NCI-H345 treated with DMSO at 0.1 percent for 48 hours (cell line): ENCODE measurements around the gene ATP6V1B1.

Source experiments
- DNase-seq: peaks from one replicate; lab custom pipeline; 2025; ENCODE audit not compliant: unreplicated experiment; lab: John Stamatoyannopoulos, UW

Gene ATP6V1B1

DNA sequence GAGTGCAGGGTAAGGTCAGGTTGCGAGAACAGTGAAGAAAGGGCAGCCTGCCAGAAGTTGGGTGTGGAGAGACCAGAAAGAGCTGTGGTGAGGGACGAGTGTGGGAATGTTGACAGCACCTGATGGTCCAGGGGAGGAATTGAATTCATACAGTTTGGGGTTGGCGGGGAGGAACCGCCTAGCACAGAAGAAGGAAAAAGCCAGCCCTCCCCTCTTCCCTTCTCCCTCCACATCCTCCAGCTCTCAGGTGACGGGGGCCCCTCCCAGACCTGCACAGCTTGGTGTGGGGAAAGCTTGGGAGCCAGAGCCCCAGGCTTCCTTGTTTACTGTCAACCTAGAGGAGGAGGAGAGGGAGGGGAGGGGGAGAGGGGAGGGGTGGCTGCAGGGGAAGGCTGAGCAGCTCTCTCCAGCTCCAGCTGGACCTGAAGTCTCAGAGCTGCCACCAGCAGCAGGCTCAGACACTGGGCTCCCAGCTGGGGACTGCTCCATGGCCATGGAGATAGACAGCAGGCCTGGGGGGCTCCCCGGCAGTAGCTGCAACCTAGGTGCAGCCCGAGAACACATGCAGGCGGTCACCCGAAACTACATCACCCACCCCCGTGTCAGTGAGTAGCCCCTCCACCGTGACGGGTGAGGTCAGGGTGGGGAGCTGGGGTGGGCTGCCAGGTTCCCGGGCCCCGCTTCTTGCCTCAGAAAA, at the start of gene ATP6V1B1:
ATP6V1B1 (plus strand) TSS at position 433 of the 697 bp plus-strand sequence; CDS start at position 488, 55 bp downstream.
- DNase-seq: peak; percentile 22

DNA sequence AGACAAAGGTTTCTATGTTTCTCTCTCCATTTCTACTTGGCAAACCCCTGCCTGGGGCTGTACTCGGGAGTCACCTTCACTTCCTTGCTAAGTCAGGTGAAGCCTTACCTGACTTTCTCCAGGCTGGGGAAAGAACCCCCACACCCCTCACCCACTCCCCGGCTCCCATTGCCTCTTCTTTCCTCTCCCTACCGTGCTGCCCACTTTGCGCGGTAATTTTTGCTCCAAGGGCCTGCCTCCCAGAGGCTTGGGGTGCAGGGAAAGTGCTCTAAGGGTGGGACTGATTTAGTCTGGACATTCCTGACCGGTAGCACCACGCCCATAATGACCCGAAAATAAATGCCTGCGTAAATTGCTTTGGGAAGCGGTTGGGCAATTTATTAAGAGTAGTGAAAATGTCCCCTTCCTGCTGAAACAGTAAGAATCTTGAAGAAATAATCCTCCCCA, 49.1 kb upstream of the ATP6V1B1 start:
- no peak for DNase-seq

DNA sequence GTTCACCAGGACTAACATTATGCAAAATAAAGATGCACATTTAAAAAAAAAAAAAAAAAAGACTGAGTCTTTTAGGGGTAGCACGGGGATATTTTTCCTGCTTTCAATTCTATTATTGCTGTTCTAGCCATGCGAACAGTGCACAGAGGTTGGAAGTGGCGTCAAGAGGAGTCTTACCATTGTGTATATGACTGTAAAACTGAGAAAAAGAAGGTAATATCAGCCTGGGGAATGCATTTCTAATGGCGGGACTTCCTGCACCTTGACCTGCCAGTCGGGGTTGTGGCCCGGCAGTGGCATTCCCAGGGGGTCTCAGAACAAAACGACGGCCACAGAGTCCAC, 48.5 kb upstream of the ATP6V1B1 start:
- no peak for DNase-seq

DNA sequence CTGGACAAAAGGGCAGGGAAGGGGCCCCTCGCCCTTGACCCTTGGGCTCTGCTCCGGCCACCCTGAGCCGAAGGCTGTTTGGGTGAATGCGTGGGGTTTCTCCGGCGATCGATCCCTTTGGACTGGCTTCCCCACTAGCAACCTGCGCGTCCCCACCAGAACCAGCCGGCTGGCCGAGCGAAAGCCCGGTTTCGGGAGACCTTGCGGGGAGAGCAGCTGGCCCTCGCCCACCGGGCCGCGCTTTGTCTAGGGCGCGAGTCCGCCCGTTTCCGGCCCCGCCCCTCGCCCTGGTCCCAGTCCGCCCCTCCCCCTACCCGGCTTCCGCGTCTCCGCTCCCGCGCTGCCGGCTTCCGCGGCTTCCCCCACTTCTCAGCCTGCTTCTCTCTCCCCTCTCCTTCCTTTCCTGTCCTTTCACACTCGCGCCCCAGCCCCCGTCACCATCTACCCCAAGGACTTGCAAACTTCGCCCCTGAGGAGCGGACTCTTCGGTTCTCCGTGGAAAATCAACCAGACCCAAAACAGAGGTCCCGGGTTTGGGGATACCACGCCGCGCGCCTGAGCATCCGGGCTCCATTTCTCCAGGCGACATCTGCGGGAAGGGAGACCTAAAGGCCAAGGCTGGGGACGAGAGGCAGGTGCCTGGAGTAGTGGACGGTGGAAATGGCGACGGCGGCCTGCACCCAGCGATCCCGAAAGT, 48.0 kb upstream of the ATP6V1B1 start:
- no peak for DNase-seq

DNA sequence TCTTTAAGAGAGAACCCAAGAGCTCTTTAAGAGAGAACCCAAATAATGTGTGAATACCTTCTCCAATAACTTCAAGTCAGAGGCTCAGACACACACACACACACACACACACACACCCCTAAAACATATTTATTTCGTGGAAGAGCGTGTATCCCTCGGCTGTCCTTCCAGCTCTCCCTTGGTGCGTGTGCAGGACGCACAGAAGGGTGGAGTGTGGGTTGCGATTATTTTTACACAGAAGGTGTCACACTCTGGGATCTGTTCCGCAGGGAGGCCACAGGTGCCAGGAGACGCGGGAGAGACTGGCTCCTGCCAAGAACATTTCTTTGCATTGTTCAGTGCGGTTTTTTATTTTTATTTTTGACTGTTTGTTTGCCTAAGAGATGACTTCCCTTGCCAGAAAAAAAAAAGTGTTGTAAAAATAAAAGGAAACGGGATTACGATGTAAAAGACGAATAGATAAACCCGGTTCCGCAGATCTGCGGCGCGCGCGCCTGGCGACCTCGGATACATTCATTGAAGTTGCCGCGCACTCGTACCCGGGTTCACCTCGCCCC, 47.3 kb upstream of the ATP6V1B1 start:
- DNase-seq: no peak

DNA sequence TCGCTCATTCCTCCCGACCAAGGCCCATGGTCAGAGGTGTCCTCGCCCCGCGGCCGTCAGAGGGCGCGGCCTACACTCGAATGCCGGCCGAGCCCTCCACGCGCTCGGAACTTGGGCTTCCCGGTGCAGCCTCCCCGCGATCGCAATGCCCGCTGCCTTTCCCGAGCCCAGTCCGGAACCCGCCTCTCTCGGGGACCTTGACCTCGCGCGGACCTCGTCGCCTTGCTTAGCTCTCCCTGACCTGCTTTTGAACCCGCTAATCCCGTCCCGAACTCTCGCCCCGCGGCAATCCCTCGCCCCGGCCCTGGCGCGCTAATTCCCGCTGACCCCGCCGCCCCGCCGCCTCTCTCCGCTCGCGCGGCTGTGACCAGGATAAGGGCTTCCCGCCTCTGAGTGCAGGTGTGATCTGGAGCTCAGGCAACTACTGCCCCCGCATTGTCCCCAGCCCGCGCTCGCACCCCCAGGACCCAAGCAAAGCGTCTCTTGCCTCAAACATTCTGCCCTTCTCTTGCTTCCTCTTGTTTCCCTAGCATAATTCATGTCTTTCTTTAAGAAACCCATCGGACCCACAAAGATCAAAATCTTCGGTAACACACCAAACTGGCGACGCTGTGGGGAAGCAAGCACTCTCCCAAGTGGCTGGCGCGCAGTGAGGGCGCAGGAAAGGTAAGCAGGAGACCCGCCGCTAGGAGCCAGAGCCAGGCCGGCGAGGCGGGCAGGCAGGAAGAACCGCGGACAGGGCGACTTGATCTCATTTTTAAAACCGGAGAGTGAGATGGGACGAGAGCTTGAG, 46.6 kb upstream of the ATP6V1B1 start:
- no peak for DNase-seq

DNA sequence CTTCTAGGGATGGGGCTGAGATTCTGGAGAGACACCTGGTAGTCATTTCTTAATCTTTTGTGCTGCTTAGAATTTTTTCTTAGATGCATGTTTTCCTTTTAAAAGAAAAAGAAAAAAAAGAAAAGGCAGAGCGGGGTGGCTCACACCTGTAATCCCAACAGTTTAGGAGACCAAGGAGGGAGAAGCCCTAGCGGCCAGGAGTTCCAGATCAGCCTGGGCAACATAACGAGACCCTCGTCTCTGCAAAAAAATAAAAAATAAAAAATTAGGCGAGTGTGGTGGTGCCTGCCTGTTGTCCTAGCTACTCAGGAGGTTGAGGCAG, 46.0 kb upstream of the ATP6V1B1 start:
- no peak for DNase-seq

DNA sequence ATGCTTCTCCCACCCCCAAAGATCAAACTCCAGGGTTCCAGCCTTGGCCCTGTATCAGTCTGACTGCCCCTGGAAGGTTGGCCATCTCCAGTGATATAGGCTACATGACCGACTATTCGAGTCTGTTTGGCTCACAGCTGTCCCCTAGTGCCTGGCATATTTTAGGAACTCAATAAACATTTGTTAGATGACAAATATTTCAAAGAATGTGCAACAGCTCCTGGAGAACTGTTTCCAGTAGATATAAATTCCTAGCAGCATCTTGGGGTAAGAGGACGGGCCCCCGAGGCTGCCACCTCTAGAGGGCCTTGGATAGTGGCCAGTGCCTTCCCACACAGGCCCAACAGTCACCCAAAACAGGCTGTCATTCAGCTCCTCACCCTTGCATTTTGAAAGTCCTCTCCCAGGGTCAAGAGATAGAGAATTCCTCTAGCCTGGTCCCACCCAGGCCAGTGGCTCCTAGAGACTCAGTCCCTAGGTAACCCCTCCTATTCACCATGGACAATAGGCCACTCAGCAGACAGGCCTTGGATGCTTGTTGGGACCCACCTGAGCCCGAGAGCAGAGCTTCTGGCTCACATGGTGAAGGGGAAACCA, 45.1 kb upstream of the ATP6V1B1 start:
- DNase-seq: no peak

DNA sequence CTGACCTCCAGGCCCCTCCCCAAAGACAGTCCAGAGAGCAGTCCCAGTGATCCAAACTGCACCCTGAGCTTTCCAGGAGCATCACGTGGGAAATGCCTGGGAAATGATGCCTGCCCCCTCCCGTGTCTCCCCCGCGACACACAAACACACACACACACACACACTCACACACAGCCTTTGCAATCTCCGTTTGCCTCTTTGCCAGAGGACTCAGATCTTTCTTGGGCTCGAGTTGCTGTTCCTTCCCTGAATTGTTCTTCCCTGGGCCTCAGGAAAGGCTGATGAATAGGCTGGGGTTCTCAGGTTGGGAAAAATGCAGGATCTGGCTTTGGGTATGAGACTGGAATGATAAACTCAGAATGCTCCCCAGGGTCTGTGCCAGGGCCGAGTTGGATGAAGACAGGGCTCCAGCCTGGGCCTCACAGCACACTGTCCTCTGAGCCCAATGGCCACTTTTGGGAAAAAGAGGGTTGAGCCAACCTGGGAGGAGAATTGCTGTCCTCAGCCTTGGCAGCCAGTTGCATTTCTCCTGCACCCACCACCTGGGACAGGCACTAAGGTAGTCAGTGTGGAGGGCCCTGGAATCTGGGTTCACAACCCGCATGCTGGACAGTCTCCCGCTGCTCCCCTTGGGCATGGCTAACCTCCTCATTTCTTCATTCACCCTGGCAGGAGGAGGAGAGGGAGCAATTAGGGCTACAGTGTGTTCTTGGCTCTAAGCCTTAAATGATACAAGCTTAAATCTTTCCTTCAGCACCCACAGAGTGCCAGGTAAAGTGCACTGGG, 43.9 kb upstream of the ATP6V1B1 start:
- no peak for DNase-seq

DNA sequence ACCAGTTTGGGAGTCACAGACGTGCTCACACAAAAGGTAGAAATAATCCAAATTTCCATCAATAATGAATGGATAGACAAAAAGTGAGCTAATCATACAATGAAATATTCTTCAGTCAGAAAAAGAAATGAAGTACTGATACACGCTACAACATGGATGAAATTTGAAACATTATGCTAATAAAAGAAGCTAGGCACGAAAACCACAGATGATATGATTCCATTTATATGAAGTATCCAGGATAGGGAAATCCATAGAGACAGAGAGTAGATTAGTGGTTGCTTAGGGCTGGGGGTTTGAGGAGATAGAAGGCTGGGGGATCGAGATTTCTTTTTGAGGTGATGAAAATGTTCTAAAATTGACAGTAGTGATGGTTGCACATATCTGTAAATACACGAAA, 43.0 kb upstream of the ATP6V1B1 start:
- DNase-seq: no peak

DNA sequence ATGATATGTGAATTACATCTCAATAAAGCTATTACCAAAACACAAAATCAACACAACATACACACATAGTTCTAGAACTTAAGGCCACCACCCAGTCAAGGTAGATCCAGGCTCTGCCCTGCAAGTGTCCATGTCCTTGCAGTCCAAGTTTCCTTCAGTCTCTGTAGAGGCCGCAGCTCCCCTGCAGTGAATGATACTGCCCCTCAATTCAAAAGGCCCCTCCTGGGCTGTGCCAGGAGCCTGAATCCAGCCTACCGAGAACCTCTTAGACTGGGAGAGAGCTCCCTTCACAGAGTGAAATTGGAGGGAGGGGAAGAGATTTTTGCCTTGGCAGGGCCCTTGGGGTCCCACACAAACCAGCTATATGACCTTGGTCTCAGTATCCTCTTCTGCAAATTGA, 42.5 kb upstream of the ATP6V1B1 start:
- DNase-seq: no peak

DNA sequence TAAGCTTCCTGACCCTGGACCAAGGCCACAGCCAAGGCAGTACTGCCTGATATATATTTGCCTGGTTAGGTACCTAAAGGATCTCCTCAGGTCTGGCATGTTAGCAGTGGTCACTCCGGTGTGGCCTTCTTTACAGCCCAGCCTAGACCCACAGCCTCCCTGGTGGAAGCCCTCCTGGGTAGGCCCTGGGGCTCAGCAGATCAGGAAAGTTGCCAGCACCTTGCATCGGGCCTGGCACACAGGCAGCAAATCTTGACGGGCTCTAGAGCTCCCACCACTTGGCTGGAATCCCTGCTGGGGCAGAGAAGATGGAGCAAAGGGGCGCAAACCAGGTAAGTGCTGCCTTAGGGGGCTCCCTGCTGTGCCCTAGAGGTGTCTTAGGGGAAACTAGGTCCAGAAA, 40.9 kb upstream of the ATP6V1B1 start:
- no peak for DNase-seq

DNA sequence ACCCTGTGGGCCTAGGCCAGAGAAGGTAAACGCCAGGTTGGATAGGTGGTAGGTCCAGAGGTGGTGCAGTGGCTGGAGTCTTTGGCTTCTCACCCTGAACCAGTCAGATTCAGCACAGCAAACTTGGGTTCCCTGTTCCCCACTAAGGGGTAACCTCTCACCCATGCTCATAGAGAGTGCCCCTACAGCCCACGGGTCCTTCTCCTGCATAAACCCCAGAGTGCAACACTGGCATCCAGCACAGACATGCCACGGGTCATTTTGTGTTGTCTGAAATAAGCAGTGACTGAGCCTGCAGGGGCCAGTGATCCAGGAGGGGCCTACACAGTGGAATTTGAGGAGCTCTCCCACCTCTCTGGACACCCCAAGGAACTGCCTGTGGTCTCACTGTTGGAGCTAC, 40.5 kb upstream of the ATP6V1B1 start:
- DNase-seq: no peak

DNA sequence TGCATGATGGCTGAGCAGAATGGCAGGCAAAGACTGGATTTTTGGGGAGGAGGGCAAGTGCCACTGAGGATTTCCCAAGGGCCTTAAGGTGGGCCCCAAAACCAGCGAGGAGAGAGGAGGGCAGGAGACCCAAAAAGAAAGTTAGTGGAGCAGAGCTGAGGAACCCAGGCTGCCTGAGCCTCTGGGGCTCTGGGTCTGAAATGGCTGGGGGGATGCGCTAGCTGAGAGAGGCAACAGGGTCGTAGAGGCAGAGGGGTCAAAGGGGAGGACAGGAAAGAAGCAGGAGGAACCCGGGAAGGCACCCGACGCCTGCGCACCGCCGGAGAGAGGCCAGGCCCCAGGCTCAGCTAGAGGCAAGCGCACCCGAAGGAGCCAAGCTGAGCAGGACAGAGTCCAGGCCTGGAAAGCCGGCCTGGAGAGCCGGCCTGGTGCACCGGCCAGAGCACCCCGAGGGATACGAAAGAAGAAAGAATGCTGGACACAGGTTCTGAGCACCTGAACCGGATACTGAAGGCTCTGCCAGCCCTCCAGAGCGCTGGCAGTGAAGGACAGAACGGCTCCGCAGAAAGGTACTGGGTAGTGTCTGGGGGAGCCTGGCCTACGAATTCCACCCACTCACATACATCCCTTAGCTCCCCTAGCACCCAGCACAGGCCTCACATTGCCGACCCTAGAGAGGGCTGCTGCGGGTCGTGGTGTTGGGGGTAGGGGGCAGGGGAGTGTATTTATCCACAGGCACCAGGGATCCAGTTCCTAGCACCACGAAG, 39.5 kb upstream of the ATP6V1B1 start:
- DNase-seq: no peak

DNA sequence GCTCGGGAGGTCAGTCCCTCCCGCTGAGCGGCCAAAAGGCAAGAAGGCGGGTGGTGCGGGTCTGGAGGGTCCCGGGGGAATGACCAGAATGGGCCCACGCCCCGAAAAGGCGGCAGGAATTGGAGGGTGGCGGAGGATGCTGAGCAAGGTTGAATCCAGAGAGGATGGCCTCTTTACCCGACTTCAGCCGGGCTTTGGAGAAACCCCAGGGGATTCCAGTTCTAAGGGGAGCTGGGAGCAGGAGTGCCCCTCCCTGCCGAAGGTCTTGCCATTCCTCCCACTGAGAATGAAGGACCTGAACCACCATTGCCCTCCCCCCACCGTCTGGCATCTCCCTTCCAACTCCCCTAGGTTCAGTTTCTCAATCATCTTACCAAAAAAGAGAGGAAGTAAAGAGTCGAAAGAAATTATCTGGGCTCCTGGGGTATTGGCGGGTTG, 38.9 kb upstream of the ATP6V1B1 start:
- no peak for DNase-seq

DNA sequence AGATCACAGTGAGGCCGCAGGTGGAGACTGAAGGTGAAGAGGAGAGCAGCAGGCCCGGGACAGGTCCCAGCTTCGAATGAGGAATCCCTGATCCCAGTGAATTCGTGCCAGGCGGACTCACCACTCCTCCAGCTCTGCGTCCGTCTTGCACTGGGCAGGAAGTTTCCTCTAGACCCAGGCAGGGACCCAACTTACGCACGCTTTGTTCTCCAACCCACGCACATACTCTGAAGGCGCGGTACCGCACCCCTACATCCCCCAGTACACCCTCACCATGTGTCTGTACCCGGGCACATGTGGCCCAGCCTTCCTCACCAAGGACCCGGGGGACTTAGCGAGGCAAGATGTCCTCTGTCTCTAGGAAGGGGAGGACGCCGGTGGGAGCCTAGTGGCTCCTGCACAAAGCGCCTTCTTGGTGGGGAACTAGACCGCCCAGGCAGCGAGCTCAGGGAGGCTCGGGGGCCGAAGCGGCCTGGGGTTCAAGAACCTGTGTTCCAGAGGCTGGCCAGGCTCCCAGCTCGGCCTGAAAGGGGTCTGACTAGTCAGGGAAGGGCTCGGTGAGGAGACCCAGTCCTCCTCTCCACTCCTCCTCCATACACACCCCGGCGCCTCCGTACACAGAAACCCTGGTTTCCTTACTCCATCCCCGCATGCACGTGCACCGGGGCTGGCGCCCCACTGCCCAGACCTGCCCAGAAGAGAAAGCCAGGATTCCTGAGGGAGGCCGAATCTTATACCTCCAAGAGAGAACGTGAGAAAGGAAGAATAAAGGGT, 38.3 kb upstream of the ATP6V1B1 start:
- no peak for DNase-seq

DNA sequence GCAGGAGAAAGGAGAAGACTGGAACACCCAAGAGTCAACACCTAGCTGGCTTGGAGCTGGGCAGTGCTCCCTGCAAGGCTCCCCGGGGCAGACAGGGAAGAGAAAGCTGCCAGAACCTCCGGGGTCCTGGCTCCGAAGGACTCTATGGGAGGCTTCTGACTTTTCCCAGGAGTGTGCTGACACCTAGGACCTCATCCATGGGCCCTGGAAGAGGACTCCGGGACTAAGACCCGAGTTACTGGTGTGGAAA, 37.8 kb upstream of the ATP6V1B1 start:
- no peak for DNase-seq

DNA sequence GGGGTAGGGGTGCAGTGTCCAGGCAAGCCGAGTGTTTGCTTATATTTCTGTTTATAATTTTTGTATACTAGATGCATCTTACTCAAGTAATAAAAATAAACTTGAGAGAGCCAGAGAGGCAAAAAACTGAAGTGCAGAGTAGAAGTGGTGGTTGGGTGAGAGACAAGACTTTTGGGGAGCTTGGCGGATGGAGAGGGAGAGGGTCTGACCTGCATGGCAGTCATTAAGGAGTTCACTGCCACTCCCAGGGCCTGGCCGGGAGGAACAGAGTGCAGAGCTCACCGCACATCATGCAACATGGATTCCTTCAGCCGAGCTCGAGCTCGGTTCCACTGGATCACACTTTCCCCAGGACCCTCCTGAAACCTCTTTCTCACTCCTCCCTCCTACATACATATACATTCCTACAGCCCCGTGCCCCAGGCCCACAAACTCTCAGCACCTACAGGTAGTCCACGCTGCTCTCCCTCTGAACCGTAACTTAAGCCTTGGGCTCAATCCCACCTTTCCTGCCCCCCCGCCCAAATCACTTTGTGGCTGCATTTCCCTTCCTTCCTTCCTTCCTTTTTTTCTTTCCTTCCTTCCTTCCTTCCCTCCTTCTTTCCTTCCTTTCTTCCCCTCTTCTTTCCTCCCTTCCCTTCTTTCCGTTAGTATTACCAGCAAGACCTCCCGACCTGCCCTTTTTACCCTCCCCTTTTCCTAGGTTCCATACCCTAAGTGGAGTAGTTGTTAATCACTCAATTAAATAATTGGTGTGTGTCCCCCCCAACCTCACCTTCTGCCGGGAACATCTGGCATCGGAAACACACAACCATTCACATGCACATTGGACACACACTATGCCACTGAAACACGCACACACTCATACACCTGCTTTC, 37.1 kb upstream of the ATP6V1B1 start:
- no peak for DNase-seq
